H7 (cell line): ENCODE results near the gene AGAP2. TPM values are rescaled to one million over a fixed set of nuclear protein-coding genes. Genes with fewer than 3 reads are reported as not detected.
A peak's percentile ranks its signal among the peaks of the same experiment; 100 is the strongest.

Experiments
- DNase-seq: peaks from one replicate; pipeline ENCODE4 v3.0.0; 2012
- H3K27me3 ChIP-seq: 2 replicates; pipeline ENCODE4 v1.6.0; 2011; ENCODE audit warnings: mild to moderate bottlenecking, low read length; ENCODE audit not compliant: control insufficient read depth, insufficient read depth
- H3K36me3 ChIP-seq: replicated peaks from 2 replicates; pipeline ENCODE4 v1.5.1; 2011; ENCODE audit warnings: low read length; ENCODE audit not compliant: control insufficient read depth, insufficient read depth
- H3K4me3 ChIP-seq: 2 replicates; pipeline ENCODE4 v1.5.1; 2011; ENCODE audit warnings: low read depth, mild to moderate bottlenecking, control low read depth, low read length, moderate library complexity; ENCODE audit not compliant: insufficient read depth
- total RNA-seq: library from RNA; depleted of rRNA; stranded (reverse); fragments of >200 nt; shearing (Covaris generic); gene quantifications from 2 replicates; pipeline ENCODE4 v1.2.3, GENCODE V29; 2014

AGAP2 gene
- total RNA-seq, 1 experiment from 2014 or later = 0.35 TPM

GRCh38 chr12:57739914-57740538 is 1.5 kb upstream of the AGAP2 start:
- no peaks in the 10 kb centered on the region for H3K36me3 ChIP-seq
- H3K4me3 ChIP-seq = no peak overlapping the region
- DNase-seq = no peak
- peaks cover 79% of the 10 kb centered on the region for H3K27me3 ChIP-seq

- no peaks in the 10 kb centered on the region for H3K36me3 ChIP-seq
- peaks cover 86% of the 10 kb centered on the region for H3K27me3 ChIP-seq
- no peak for DNase-seq
- no peak overlapping the region for H3K4me3 ChIP-seq
Observed at GRCh38 chr12:57739387-57739786, 845 bp upstream of the AGAP2 start.

- H3K36me3 ChIP-seq = no peaks in the 10 kb centered on the region
- peaks cover 94% of the 10 kb centered on the region for H3K27me3 ChIP-seq
- peak overlapping the region; percentile 26; the same call in 1 of the 2 replicates for H3K4me3 ChIP-seq
- DNase-seq = peak; percentile 88
Observed at GRCh38 chr12:57737467-57738460, 778 bp downstream of the AGAP2 start.

- Histone ChIP-seq H3K4me3 (peak overlapping the region; percentile 33; the same call in 1 of the 2 replicates), H3K27me3 (peaks cover 98% of the 10 kb centered on the region), H3K36me3 (no peaks in the 10 kb centered on the region)
- peak; percentile 81 for DNase-seq
Observed at GRCh38 chr12:57736741-57737466, 1.6 kb downstream of the AGAP2 start.

GRCh38 chr12:57735952-57736740 is 2.4 kb downstream of the AGAP2 start:
- peak; percentile 93 for DNase-seq
- H3K4me3 ChIP-seq = peak overlapping the region; percentile 33; the same call in 1 of the 2 replicates
- H3K27me3 ChIP-seq = peaks cover 98% of the 10 kb centered on the region
- H3K36me3 ChIP-seq = no peaks in the 10 kb centered on the region

GRCh38 chr12:57735198-57735855 is 3.2 kb downstream of the AGAP2 start:
- DNase-seq = peak; percentile 69
- H3K36me3 ChIP-seq = no peaks in the 10 kb centered on the region
- peaks cover 98% of the 10 kb centered on the region for H3K27me3 ChIP-seq
- peak overlapping the region; percentile 33; the same call in 1 of the 2 replicates for H3K4me3 ChIP-seq

GRCh38 chr12:57734591-57734990 is 4.0 kb downstream of the AGAP2 start:
- DNase-seq = no peak
- peaks cover 98% of the 10 kb centered on the region for H3K27me3 ChIP-seq
- no peaks in the 10 kb centered on the region for H3K36me3 ChIP-seq
- no peak overlapping the region for H3K4me3 ChIP-seq

- H3K27me3 ChIP-seq = peaks cover 96% of the 10 kb centered on the region
Observed at GRCh38 chr12:57733928-57734327, 4.6 kb downstream of the AGAP2 start.

GRCh38 chr12:57732726-57733593 is 5.6 kb downstream of the AGAP2 start:
- no peak overlapping the region for H3K4me3 ChIP-seq
- no peak for DNase-seq
- H3K36me3 ChIP-seq = no peaks in the 10 kb centered on the region
- H3K27me3 ChIP-seq = peaks cover 97% of the 10 kb centered on the region

More at GRCh38 chr12:57733928-57734327, 4.6 kb downstream of the AGAP2 start:
- Histone ChIP-seq H3K4me3 (no peak overlapping the region), H3K36me3 (no peaks in the 10 kb centered on the region)
- DNase-seq = no peak

- no peaks in the 10 kb centered on the region for H3K36me3 ChIP-seq
- DNase-seq = no peak
- no peak overlapping the region for H3K4me3 ChIP-seq
- H3K27me3 ChIP-seq = peaks cover 97% of the 10 kb centered on the region
Observed at GRCh38 chr12:57732270-57732669, 6.3 kb downstream of the AGAP2 start.

GRCh38 chr12:57731411-57732080 is 7.0 kb downstream of the AGAP2 start:
- H3K27me3 ChIP-seq = peaks cover 97% of the 10 kb centered on the region
- no peak overlapping the region for H3K4me3 ChIP-seq
- DNase-seq = peak; percentile 12
- H3K36me3 ChIP-seq = no peaks in the 10 kb centered on the region

GRCh38 chr12:57730336-57731067 is 8.0 kb downstream of the AGAP2 start:
- Histone ChIP-seq H3K4me3 (no peak overlapping the region), H3K36me3 (no peaks in the 10 kb centered on the region), H3K27me3 (peaks cover 96% of the 10 kb centered on the region)
- peak; percentile 4 for DNase-seq
